Kidney epithelial cell (primary cell): ENCODE measurements around the gene MXRA5. TPM values are rescaled to one million over a fixed set of nuclear protein-coding genes. Genes with fewer than 3 reads are reported as not detected.
"Not testable (repeated sequence)": the region's sequence is repeated elsewhere in the genome, so short reads cannot be mapped to it uniquely, and the experiment has no call there.

Source experiments
- DNase-seq: peaks from one replicate; pipeline ENCODE4 v3.0.0-alpha.2; 2010; ENCODE audit warnings: low read depth
- H3K27me3 ChIP-seq: 2 replicates; pipeline ENCODE4 v1.6.0; 2011; ENCODE audit warnings: low read length; ENCODE audit not compliant: control insufficient read depth, insufficient read depth
- H3K36me3 ChIP-seq: 2 replicates; pipeline ENCODE4 v1.5.1; 2011; ENCODE audit warnings: low read length; ENCODE audit not compliant: control insufficient read depth, insufficient read depth
- H3K4me3 ChIP-seq: 2 replicates; pipeline ENCODE4 v1.5.1; 2011; ENCODE audit warnings: low read depth, mild to moderate bottlenecking, control low read depth, low read length
- total RNA-seq: library from RNA; depleted of rRNA; stranded (reverse); fragments of >200 nt; gene quantifications from 2 replicates; pipeline ENCODE4 v1.2.3, GENCODE V29; 2015
- TF ChIP-seq, protein P1 (sequence below): IDR thresholded peaks from 2 replicates; pipeline ENCODE4 v1.5.1; 2011; ENCODE audit warnings: mild to moderate bottlenecking, moderate library complexity, low read length, control low read depth, inconsistent platforms; ENCODE audit not compliant: insufficient read depth, poor library complexity, severe bottlenecking

Gene MXRA5
- total RNA-seq, 1 donor from 2014 or later, result 5.4 TPM

DNA sequence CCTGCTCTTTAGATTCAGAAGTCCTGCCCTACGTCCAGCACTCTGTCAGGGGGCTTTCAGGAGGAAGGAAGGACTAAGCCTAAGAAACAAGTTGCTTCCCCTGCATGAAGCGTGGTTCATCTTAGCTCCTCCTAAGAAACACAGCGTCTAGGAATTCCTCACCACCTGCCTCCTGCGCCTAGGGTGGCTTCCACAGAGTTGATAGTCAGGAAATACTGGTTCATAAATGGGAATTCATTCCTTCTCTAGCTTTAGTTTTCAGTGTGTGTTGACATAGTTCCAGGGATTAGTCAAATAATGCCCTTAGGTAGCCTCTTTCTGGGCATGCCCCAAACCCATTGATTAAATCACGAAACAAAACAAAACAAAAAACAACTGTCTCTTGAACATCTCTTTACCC is 1.7 kb upstream of the MXRA5 start:
- TF ChIP-seq, protein P1, sequence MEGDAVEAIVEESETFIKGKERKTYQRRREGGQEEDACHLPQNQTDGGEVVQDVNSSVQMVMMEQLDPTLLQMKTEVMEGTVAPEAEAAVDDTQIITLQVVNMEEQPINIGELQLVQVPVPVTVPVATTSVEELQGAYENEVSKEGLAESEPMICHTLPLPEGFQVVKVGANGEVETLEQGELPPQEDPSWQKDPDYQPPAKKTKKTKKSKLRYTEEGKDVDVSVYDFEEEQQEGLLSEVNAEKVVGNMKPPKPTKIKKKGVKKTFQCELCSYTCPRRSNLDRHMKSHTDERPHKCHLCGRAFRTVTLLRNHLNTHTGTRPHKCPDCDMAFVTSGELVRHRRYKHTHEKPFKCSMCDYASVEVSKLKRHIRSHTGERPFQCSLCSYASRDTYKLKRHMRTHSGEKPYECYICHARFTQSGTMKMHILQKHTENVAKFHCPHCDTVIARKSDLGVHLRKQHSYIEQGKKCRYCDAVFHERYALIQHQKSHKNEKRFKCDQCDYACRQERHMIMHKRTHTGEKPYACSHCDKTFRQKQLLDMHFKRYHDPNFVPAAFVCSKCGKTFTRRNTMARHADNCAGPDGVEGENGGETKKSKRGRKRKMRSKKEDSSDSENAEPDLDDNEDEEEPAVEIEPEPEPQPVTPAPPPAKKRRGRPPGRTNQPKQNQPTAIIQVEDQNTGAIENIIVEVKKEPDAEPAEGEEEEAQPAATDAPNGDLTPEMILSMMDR, result no peak
- Histone ChIP-seq H3K27me3 (peaks cover 32% of the 10 kb centered on the region), H3K36me3 (no peaks in the 10 kb centered on the region), H3K4me3 (no peak overlapping the region)
- DNase-seq, result no peak

DNA sequence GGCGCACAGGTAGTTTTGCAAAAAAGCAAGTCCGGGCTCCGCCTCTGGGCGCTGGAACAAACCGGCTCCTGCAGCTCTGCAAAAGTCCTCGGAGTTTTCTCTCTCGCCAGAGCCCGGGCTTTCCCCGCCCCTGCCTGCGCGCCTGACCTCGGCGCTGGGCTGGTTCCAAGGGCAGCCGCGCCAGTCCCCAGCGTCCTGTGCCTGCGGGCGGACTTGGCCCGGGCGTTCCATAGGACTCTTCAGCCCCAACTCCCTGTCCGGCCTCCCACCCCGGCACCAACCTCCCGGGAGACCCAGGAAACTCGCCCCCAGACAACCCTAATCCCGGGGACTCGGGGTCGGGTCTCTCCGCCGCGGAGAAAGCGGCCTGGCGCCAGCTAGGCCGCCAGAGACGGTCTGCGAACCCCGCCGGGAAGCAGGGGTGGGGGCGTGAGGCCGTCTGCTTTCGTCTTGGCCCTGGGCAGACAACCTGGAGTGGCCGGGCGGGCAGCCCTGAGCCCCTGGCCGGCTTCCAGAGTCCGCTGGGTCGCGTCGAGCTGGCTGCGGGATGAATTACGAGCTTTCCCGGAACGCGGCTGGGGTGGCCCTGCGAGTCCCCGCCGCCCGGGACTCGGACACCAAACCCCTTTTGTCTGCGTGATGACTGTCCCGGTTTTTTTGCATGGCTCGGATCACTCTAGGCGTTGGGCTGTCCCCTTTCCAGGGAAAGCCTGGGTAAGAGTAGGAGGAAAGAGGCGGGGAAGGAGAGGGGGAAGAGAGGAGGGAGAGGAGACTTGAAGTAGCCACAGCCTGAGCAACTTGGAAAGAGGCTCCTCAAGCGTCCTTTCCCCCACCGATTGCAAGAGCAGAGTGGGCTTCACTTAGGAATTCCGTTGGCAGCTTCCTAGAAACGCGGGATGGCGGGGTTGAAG is 916 bp downstream of the MXRA5 start:
- no peak for DNase-seq
- TF ChIP-seq, protein P1, result no peak
- Histone ChIP-seq H3K36me3 (no peaks in the 10 kb centered on the region), H3K27me3 (peaks cover 32% of the 10 kb centered on the region), H3K4me3 (peak overlapping the region; percentile 40)

DNA sequence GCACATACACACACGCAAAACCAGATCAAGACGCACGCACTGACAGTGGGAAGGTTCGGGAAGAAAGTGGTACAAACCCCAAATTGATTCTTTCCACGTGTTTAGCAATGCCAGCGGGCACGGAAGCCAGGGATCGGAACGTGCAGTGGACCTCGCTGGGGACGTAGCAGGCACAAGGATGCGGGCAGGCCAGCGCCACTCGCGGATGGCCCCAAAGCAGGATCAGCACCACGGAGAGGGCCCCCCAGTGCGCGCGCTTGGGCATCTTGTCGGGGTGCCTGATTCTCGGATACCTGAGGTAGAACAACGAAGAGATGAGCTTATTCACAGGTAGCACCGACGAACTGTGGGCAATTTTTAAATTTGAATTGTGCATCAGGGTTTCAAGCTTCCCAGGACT is 2.9 kb downstream of the MXRA5 start:
- not testable (repeated sequence) for H3K4me3 ChIP-seq, H3K36me3 ChIP-seq, DNase-seq

DNA sequence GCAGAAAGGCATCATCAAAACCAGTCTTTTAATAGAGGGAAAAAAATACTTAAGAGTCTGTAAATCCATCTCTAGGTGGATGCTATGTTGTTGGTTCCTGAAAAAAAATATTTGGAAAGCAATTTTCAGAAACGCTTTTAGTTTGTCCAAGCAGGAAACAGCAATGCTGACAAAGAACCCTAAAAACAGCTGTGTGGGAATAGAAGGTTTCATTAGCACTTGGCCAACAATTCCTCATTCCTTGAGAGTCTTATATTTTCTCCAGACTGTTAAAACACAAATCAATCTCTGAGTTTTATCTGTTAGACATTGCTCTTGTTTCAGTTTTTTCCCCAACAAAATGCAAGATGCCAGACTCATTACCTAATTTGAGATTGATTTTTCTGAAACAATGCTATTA is 6.4 kb downstream of the MXRA5 start:
- Histone ChIP-seq H3K4me3 (no peak overlapping the region), H3K36me3 (no peaks in the 10 kb centered on the region), H3K27me3 (peaks cover 8% of the 10 kb centered on the region)
- TF ChIP-seq, protein P1, result no peak
- no peak for DNase-seq

More for the DNA sequence above, 2.9 kb downstream of the MXRA5 start:
- H3K27me3 ChIP-seq, result peaks cover 32% of the 10 kb centered on the region

DNA sequence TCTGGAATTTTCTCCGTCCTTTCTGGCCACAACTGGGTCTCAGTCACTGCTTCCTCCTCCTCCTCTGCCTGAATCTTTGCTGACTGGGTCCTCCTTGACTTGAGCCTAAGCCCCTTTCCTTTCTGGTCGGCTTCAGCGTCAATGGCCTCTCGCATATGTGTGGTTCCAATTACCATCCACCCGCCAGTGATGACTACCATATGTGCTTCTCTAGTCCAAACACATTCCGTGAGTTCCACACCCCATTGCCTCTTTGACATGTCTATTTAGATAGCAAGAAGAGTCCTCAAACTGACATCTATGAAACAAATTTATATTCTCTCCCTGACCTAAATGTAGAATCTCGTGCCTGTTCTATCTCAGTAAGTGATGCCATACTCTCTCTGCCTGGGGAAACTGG is 19.8 kb downstream of the MXRA5 start:
- no peak for DNase-seq
- H3K27me3 ChIP-seq, result no peaks in the 10 kb centered on the region
- H3K36me3 ChIP-seq, result no peaks in the 10 kb centered on the region
- no peak overlapping the region for H3K4me3 ChIP-seq
- TF ChIP-seq, protein P1, result no peak

DNA sequence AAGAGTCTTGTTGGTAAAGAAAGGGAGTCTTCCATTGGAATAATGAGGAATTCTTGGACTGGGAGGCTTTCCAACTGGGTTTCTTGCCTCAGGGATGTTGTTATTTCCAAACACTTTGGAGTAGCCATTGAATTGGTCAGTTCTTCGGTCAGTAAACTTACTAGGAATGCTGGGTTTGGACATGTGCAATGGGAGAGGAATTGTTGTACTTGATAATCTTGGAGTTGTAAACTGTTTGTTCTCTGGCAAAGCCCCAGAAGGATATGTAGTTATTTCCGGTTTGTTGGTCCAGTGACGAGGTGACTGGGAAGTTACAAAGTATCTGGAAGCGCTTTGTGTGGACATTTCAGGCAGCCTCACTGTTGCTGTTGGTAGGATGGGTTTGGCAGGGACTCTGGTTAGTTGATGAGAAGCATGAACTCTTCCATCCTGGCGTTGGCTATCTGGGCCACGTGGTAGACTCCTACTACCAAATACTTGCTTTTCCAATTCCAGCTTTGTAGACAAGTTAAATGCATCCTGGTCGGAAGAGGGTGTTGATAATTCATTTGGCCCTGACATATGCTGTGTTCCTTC is 25.9 kb downstream of the MXRA5 start:
- no peaks in the 10 kb centered on the region for H3K36me3 ChIP-seq
- no peak overlapping the region for H3K4me3 ChIP-seq
- DNase-seq, result no peak
- TF ChIP-seq, protein P1, result no peak
- no peaks in the 10 kb centered on the region for H3K27me3 ChIP-seq
